IMR-90 (cell line): ENCODE results near the gene DENND5A. TPM values are rescaled to one million over a fixed set of nuclear protein-coding genes. Genes with fewer than 3 reads are reported as not detected.

Experiments
- ATAC-seq: fragments of 200-7000 bp; cut with Tn5 transposase; 2 replicates; pipeline ENCODE4 v1.9.1; 2020; ENCODE audit warnings: low read depth, mild to moderate bottlenecking, moderate library complexity
- BruUV-seq: library from RNA; stranded (reverse); fragments of 400-500 nt; replicated peaks from 2 replicates; lab custom pipeline; 2021; lab: Mats Ljungman, UMichigan
- CTCF ChIA-PET: fragments of 300-600 bp; formaldehyde crosslinking; extraction: SDS; loops from one replicate; lab custom pipeline; 2021; ENCODE audit warnings: antibody characterized with exemption; lab: Yijun Ruan, JAX
- POLR2A ChIA-PET: fragments of 300-600 bp; sonication (Branson Sonifier 250); formaldehyde crosslinking; loops from one replicate; lab custom pipeline; 2022; ENCODE audit warnings: antibody characterized with exemption; ENCODE audit not compliant: unreplicated experiment; lab: Charles Lee
- DNase-seq: peaks from one replicate; pipeline ENCODE4 v3.0.0; 2013
- H2AFZ ChIP-seq: replicated peaks from 2 replicates; pipeline ENCODE3; 2013; ENCODE audit warnings: low read length, mild to moderate bottlenecking; ENCODE audit not compliant: poor library complexity
- H2AK5ac ChIP-seq: 2 replicates; pipeline ENCODE4 v1.6.1; 2013; ENCODE audit warnings: low read depth, low read length, inconsistent platforms
- H2AK9ac ChIP-seq: replicated peaks from 2 replicates; pipeline ENCODE3; 2013; ENCODE audit warnings: mild to moderate bottlenecking, low read depth, low read length, moderate library complexity; ENCODE audit not compliant: poor library complexity
- H2BK120ac ChIP-seq: 2 replicates; pipeline ENCODE4 v1.6.1; 2013; ENCODE audit warnings: low read depth, low read length, inconsistent platforms
- H2BK15ac ChIP-seq: 3 replicates; pipeline ENCODE4 v1.6.1; 2013; ENCODE audit warnings: low read depth, low read length, inconsistent platforms
- H2BK20ac ChIP-seq: 2 replicates; pipeline ENCODE4 v1.6.1; 2013; ENCODE audit warnings: low read depth, mild to moderate bottlenecking, inconsistent platforms, low read length, moderate library complexity
- H2BK5ac ChIP-seq: 2 replicates; pipeline ENCODE4 v1.6.1; 2013; ENCODE audit warnings: mild to moderate bottlenecking, low read depth, low read length, inconsistent platforms; ENCODE audit not compliant: poor library complexity, severe bottlenecking
- H3K14ac ChIP-seq: replicated peaks from 2 replicates; pipeline ENCODE4 v1.6.1; 2013; ENCODE audit warnings: low read depth, low read length, inconsistent platforms
- H3K18ac ChIP-seq: 2 replicates; pipeline ENCODE4 v1.6.1; 2013; ENCODE audit warnings: low read depth, low read length, control low read depth
- H3K23ac ChIP-seq: 2 replicates; pipeline ENCODE4 v1.6.1; 2013; ENCODE audit warnings: low read depth, low read length, inconsistent platforms
- H3K27ac ChIP-seq: 2 replicates; pipeline ENCODE4 v1.5.1; 2013; ENCODE audit warnings: mild to moderate bottlenecking, control low read depth, low read length; ENCODE audit not compliant: insufficient read depth
- H3K27me3 ChIP-seq: 2 replicates; pipeline ENCODE4 v1.6.1; 2013; ENCODE audit warnings: low read length; ENCODE audit not compliant: control insufficient read depth, insufficient read depth
- H3K36me3 ChIP-seq: 2 replicates; pipeline ENCODE4 v1.6.1; 2013; ENCODE audit warnings: low read length, mixed read lengths; ENCODE audit not compliant: control insufficient read depth, insufficient read depth
- H3K4ac ChIP-seq: 2 replicates; pipeline ENCODE4 v1.6.1; 2013; ENCODE audit warnings: low read depth, low read length, inconsistent platforms
- H3K4me1 ChIP-seq: 2 replicates; pipeline ENCODE4 v1.6.1; 2013; ENCODE audit warnings: low read length, mixed read lengths; ENCODE audit not compliant: control insufficient read depth, insufficient read depth
- H3K4me2 ChIP-seq: 2 replicates; pipeline ENCODE4 v1.6.1; 2013; ENCODE audit warnings: low read depth, mild to moderate bottlenecking, control low read depth, low read length, moderate library complexity
- H3K4me3 ChIP-seq: 2 replicates; pipeline ENCODE4 v1.5.1; 2013; ENCODE audit warnings: low read depth, mild to moderate bottlenecking, control low read depth, low read length, moderate library complexity; ENCODE audit not compliant: insufficient read depth
- H3K56ac ChIP-seq: 2 replicates; pipeline ENCODE4 v1.6.1; 2013; ENCODE audit warnings: low read length, inconsistent platforms; ENCODE audit not compliant: insufficient read depth; ENCODE audit errors: extremely low read depth
- H3K79me1 ChIP-seq, 2 experiments: 2 replicates each; pipeline ENCODE4 v1.6.1; 2013; ENCODE audit warnings: low read length in 2 of 2, inconsistent platforms in 1 of 2, low read depth in 1 of 2
- H3K9ac ChIP-seq: 2 replicates; pipeline ENCODE4 v1.6.1; 2013; ENCODE audit warnings: low read depth, low read length, control low read depth
- H3K9me1 ChIP-seq: 2 replicates; pipeline ENCODE4 v1.6.1; 2013; ENCODE audit warnings: low read length, inconsistent platforms; ENCODE audit not compliant: insufficient read depth
- H3K9me3 ChIP-seq: 2 replicates; pipeline ENCODE4 v1.6.1; 2013; ENCODE audit warnings: low read length; ENCODE audit not compliant: control insufficient read depth, insufficient read depth
- H4K20me1 ChIP-seq: 2 replicates; pipeline ENCODE4 v1.6.1; 2013; ENCODE audit warnings: low read length, inconsistent platforms; ENCODE audit not compliant: insufficient read depth
- H4K5ac ChIP-seq: 2 replicates; pipeline ENCODE4 v1.6.1; 2013; ENCODE audit warnings: mild to moderate bottlenecking, low read depth, low read length, control low read depth
- H4K8ac ChIP-seq, 2 experiments: 2 replicates each; pipeline ENCODE4 v1.6.1; 2013; ENCODE audit warnings: low read depth in 2 of 2, low read length in 2 of 2, control low read depth in 1 of 2, inconsistent platforms in 1 of 2
- H4K91ac ChIP-seq: 2 replicates; pipeline ENCODE4 v1.6.1; 2013; ENCODE audit warnings: low read depth, low read length, inconsistent platforms; ENCODE audit not compliant: insufficient read depth
- BHLHE40 ChIP-seq: fragments of 150-350 bp; IDR thresholded peaks from 2 replicates; pipeline ENCODE4 v1.6.1; 2016; ENCODE audit warnings: mild to moderate bottlenecking, low read depth, low read length
- CEBPB ChIP-seq: IDR thresholded peaks from 2 replicates; pipeline ENCODE4 v1.6.1; 2012; ENCODE audit warnings: low read depth, low read length, improper control_type of control experiment
- CHD1 ChIP-seq: IDR thresholded peaks from 2 replicates; pipeline ENCODE4 v1.6.1; 2012; ENCODE audit warnings: low read depth, low read length, improper control_type of control experiment
- FOS ChIP-seq: fragments of 150-350 bp; IDR thresholded peaks from 2 replicates; pipeline ENCODE4 v1.6.1; 2016; ENCODE audit warnings: low read depth, low read length
- MAFK ChIP-seq: IDR thresholded peaks from 2 replicates; pipeline ENCODE4 v1.6.1; 2012; ENCODE audit warnings: low read depth, low read length, improper control_type of control experiment
- MAZ ChIP-seq: IDR thresholded peaks from 2 replicates; pipeline ENCODE4 v1.6.1; 2012; ENCODE audit warnings: low read depth, mild to moderate bottlenecking, low read length, improper control_type of control experiment, moderate library complexity, borderline replicate concordance
- MXI1 ChIP-seq: IDR thresholded peaks from 2 replicates; pipeline ENCODE4 v1.6.1; 2012; ENCODE audit warnings: low read depth, mild to moderate bottlenecking, low read length, moderate library complexity, borderline replicate concordance
- NFE2L2 ChIP-seq: fragments of 150-350 bp; IDR thresholded peaks from 2 replicates; pipeline ENCODE4 v1.6.1; 2016; ENCODE audit warnings: low read depth, mild to moderate bottlenecking, low read length
- POLR2A ChIP-seq: IDR thresholded peaks from 2 replicates; pipeline ENCODE4 v1.6.1; 2012; ENCODE audit warnings: mild to moderate bottlenecking, low read depth, low read length
- RAD21 ChIP-seq: IDR thresholded peaks from 2 replicates; pipeline ENCODE4 v1.6.1; 2012; ENCODE audit warnings: low read length, improper control_type of control experiment
- RCOR1 ChIP-seq: IDR thresholded peaks from 2 replicates; pipeline ENCODE4 v1.6.1; 2012; ENCODE audit warnings: mild to moderate bottlenecking, low read length, improper control_type of control experiment; ENCODE audit not compliant: insufficient replicate concordance
- RFX5 ChIP-seq: IDR thresholded peaks from 2 replicates; pipeline ENCODE4 v1.8.0; 2012; ENCODE audit warnings: low read depth, mild to moderate bottlenecking, low read length, moderate library complexity
- SMC3 ChIP-seq: fragments of 150-350 bp; IDR thresholded peaks from 2 replicates; pipeline ENCODE4 v1.6.1; 2016; ENCODE audit warnings: low read depth, mild to moderate bottlenecking, antibody characterized with exemption, low read length, moderate library complexity
- WGBS, 2 experiments: methylation state at CpG; one replicate each; pipeline versions ENCODE4 v1.1.5 to v1.1.7; 2013; ENCODE audit warnings: missing lambda C conversion rate in 2 of 2; ENCODE audit not compliant: insufficient read length in 1 of 2; ENCODE audit errors: extremely low coverage in 2 of 2; 5-methylcytosine and 5-hydroxymethylcytosine counted together
- dilution Hi-C: fragments of 300-500 bp; cut with HindIII; formaldehyde crosslinking; loops from one replicate; pipeline ENCODE4 v1.14.3; 2018; ENCODE audit warnings: low sequenced_read_pairs; ENCODE audit not compliant: unreplicated experiment
- in situ Hi-C: fragments of 300-500 bp; cut with MboI; formaldehyde crosslinking; loops from 3 replicates; pipeline ENCODE4 v1.14.3; 2019; ENCODE audit warnings: low sequenced_read_pairs, inconsistent platforms, mixed read lengths
- intact Hi-C: fragments of 100-400 bp; cut with micrococcal nuclease; formaldehyde crosslinking; loops from 2 replicates; pipeline ENCODE4 v1.10.0; 2022
- polyA plus RNA-seq, 3 experiments: library from polyadenylated mRNA; depleted of rRNA; stranded (reverse); fragments of >200 nt; gene quantifications; 2 replicates each; pipeline ENCODE4 v1.2.3, GENCODE V29; 2012; ENCODE audit warnings: low replicate concordance in 1 of 3
- total RNA-seq: library from RNA; depleted of rRNA; stranded (reverse); fragments of >200 nt; gene quantifications from 2 replicates; pipeline ENCODE4 v1.2.3, GENCODE V29; 2012
- TF ChIP-seq, protein P1 (sequence below): fragments of 150-350 bp; IDR thresholded peaks from 2 replicates; pipeline ENCODE4 v1.6.1; 2017; ENCODE audit warnings: mild to moderate bottlenecking, antibody characterized with exemption, low read length, low read depth
- TF ChIP-seq, protein P2 (sequence below): conservative IDR thresholded peaks from 2 replicates; pipeline ENCODE4 v1.5.1; 2012; ENCODE audit warnings: mild to moderate bottlenecking, low read depth, low read length, improper control_type of control experiment
- TF ChIP-seq, protein P3 (sequence below): fragments of 150-350 bp; IDR thresholded peaks from 2 replicates; pipeline ENCODE4 v1.6.1; 2016; ENCODE audit warnings: low read depth, mild to moderate bottlenecking, low read length, moderate library complexity, borderline replicate concordance

DENND5A gene
- total and polyA plus RNA-seq, 2 of the 4 experiments (the other 2 are of a cell fraction) = 179 to 192 TPM

DNA sequence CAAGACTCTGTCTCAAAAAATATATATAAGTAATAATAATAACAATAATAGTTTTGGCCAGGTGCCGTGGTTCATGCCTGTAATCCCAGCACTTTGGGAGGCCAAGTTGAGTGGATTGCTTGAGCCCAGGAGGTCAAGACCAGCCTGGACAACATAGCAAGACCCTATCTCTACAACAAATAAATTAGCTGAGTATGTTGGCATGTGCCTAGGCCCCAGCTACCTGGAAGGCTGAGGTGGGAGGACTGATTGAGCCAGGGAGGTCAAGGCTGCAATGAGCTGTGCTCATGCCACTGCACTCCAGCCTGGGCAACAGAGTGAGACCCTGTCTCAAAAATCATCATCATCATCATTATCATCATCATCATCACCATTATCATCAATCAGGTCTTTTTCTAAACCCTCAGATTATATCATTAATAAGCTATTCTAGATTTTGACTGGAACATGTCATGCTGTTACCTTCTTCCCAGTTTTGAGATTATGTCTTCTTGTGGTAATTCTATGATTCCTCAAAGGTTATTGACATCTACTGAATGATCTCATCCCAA lies 39.3 kb downstream of the DENND5A start:
- dilution Hi-C loops = no loop called here

More for the DNA sequence above, 39.3 kb downstream of the DENND5A start:
- Histone ChIP-seq H3K4me3 (no peak overlapping the region), H2BK20ac (no peak overlapping the region), H4K20me1 (peaks cover 80% of the 10 kb centered on the region), H3K4me2 (no peak overlapping the region), H3K4me1 (peaks cover 9% of the 10 kb centered on the region), H3K79me1 (peaks cover 9 to 79% of the 10 kb centered on the region in 2 experiments), H4K8ac (no peak overlapping the region), H3K23ac (no peak overlapping the region), H3K9me1 (peaks cover 28% of the 10 kb centered on the region), H3K27ac (no peak overlapping the region), H2AK5ac (no peak overlapping the region), H2AK9ac (no peak overlapping the region), H3K9me3 (no peaks in the 10 kb centered on the region), H3K27me3 (no peaks in the 10 kb centered on the region), H3K4ac (no peak overlapping the region), H4K91ac (no peak overlapping the region), H3K14ac (no peak overlapping the region), H4K5ac (no peak overlapping the region), H2BK15ac (no peak overlapping the region), H3K18ac (no peak overlapping the region), H3K36me3 (no peaks in the 10 kb centered on the region), H2BK5ac (no peak overlapping the region), H3K9ac (no peak overlapping the region), H2AFZ (no peak overlapping the region), H3K56ac (no peak overlapping the region), H2BK120ac (no peak overlapping the region)
- ChIA-PET POLR2A (no interaction called here), CTCF (no interaction called here)
- no TSS peak for BruUV-seq
- intact Hi-C loops = no loop called here
- DNase-seq (no peak), ATAC-seq (no peak)
- TF ChIP-seq MAFK = no peak
- TF ChIP-seq RFX5 = no peak
- TF ChIP-seq CEBPB = no peak
- no peak for TF ChIP-seq NFE2L2
- TF ChIP-seq FOS = no peak
- TF ChIP-seq, protein P1, sequence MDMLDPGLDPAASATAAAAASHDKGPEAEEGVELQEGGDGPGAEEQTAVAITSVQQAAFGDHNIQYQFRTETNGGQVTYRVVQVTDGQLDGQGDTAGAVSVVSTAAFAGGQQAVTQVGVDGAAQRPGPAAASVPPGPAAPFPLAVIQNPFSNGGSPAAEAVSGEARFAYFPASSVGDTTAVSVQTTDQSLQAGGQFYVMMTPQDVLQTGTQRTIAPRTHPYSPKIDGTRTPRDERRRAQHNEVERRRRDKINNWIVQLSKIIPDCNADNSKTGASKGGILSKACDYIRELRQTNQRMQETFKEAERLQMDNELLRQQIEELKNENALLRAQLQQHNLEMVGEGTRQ = no peak
- TF ChIP-seq, protein P2, sequence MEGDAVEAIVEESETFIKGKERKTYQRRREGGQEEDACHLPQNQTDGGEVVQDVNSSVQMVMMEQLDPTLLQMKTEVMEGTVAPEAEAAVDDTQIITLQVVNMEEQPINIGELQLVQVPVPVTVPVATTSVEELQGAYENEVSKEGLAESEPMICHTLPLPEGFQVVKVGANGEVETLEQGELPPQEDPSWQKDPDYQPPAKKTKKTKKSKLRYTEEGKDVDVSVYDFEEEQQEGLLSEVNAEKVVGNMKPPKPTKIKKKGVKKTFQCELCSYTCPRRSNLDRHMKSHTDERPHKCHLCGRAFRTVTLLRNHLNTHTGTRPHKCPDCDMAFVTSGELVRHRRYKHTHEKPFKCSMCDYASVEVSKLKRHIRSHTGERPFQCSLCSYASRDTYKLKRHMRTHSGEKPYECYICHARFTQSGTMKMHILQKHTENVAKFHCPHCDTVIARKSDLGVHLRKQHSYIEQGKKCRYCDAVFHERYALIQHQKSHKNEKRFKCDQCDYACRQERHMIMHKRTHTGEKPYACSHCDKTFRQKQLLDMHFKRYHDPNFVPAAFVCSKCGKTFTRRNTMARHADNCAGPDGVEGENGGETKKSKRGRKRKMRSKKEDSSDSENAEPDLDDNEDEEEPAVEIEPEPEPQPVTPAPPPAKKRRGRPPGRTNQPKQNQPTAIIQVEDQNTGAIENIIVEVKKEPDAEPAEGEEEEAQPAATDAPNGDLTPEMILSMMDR = no peak
- no peak for TF ChIP-seq BHLHE40
- no peak for TF ChIP-seq CHD1
- TF ChIP-seq, protein P3, sequence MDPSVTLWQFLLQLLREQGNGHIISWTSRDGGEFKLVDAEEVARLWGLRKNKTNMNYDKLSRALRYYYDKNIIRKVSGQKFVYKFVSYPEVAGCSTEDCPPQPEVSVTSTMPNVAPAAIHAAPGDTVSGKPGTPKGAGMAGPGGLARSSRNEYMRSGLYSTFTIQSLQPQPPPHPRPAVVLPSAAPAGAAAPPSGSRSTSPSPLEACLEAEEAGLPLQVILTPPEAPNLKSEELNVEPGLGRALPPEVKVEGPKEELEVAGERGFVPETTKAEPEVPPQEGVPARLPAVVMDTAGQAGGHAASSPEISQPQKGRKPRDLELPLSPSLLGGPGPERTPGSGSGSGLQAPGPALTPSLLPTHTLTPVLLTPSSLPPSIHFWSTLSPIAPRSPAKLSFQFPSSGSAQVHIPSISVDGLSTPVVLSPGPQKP = no peak
- TF ChIP-seq RCOR1 = no peak
- TF ChIP-seq SMC3 = no peak
- no peak for TF ChIP-seq POLR2A
- TF ChIP-seq MAZ = no peak
- no peak for TF ChIP-seq RAD21
- TF ChIP-seq MXI1 = no peak
- in situ Hi-C loops = no loop called here
- WGBS, 2 experiments = no CpG with 5 or more reads among the region's 1 CpG
